ENCODE data around the gene LTBP2. TPM values are rescaled to one million over a fixed set of nuclear protein-coding genes. Genes with fewer than 3 reads are reported as not detected.

Gene LTBP2
- polyA plus RNA-seq, 10 donors: 6.2 to 17.5 (median 10.2) TPM

GRCh38 chr14:74593241-74593953 is 18.6 kb downstream of the LTBP2 start:
- no peak for DNase-seq

DNA sequence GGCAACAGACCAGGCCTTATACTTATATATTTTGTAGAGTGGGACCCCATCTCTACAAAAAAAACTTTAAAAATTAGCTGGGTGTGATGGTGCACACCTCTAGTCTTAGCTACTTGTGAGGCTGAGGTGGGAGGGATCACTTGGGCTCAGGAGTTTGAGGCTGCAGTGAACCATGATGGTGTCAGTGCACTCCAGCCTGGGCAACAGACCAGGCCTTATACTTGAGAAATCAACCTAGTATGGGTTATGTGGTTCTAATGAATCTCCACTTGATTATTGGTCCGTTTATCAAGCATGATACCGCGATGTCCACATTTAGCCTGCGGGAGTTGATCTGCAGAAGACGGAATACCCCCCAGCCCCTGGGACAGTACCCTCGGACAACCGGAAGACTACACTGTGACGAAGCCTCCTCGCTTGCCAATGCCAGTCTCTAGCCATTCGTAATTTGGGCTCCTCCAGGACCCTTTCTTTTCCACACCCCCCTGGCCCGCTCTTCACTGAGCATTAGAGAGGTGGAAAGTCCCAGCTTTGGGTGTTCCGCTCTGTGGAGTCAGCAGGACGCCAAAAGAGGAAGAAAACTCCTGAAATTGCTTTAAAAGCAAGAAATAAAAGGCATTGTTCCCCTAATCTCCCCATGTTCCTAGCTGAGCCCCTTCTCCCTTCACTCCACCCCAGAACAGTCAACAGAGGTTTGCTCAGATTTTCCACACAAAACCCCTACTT is 19.4 kb downstream of the LTBP2 start:
- no peak for DNase-seq

DNA sequence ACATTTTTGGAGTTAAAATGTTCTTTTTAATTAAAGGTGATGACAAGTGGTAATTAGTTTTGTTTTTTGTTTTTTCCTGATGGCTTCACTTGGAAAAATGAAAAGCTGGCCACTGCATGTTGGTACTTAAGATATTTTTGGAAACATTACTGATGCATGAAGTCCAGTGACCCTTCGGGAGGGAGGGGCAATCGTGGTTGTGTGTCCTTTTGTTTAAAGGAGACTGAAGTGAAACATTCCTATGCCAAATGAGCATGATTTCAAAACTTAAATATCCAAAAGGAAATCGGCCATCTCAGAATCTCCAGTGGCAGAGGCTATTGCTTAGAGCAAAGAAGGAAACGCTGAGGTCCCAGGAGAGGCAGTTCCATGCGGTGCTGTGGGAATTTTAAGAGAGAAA is 20.1 kb downstream of the LTBP2 start:
- no peak for DNase-seq

DNA sequence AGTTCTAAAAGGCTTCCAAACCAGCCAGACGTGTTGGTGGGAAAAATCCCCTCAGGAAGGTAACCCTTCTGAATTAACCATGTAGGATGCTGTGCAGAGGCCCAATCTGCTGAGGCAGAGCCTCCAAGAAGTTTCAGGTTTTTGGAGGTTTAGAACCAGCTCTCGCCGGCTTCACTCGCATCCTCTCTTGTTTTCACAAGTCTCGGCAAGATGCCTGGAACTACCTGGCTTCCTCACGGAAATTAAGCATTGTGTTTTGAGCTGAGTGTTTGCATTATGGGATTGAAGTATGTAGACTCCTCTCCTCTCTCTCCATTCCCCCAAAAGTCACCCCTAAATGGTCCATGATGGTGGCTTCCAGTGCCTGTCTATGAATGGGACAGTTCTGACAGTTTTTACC is 20.6 kb downstream of the LTBP2 start:
- no peak for DNase-seq

DNA sequence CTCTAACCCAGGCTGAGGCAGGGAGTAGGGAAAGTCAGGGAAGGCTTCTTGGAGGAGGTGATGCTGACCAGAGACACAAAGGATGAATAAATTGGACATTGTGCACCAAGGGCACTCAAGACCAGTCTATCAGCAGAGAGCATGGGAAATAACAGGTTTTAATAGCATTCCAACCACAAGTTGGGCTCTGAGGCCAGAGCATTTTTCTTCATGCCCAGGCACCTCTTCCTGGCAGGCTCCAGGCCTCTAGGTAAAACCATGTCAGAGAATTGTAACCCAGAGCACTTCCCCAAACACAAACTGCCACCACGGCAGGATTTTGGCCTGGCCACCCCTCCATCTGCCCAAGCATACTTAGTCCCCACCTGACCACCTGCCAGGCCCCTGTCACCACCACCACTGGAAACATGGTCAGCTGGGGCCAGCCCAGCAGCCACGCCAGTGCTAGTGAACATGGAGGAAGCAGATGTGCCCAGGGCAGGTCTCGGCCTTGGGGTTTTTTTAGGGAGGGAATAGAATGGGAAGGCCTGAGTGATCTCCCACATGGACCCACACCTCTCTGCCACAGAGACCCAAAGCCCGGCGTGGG is 22.7 kb downstream of the LTBP2 start:
- DNase-seq: no peak

DNA sequence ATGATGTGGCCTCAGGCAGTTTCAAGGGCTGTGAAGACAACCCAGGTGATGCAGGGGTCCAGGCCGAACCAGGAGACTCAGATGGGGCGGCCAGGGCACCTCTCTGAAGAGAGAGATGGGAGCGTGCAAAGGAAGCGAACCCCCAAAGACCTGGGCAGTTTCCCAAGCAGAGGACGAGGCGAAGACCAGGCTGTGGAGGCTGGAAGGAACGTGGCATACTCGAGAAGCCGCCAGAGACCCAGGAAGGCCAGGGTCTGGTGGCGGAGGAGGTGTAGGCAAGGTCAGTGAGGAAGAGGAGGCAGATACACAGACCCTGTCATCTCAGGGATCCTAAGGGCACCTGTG is 24.7 kb downstream of the LTBP2 start:
- DNase-seq: no peak

- DNase-seq: no peak
Measured at GRCh38 chr14:74586681-74587362, 25.2 kb downstream of the LTBP2 start.

DNA sequence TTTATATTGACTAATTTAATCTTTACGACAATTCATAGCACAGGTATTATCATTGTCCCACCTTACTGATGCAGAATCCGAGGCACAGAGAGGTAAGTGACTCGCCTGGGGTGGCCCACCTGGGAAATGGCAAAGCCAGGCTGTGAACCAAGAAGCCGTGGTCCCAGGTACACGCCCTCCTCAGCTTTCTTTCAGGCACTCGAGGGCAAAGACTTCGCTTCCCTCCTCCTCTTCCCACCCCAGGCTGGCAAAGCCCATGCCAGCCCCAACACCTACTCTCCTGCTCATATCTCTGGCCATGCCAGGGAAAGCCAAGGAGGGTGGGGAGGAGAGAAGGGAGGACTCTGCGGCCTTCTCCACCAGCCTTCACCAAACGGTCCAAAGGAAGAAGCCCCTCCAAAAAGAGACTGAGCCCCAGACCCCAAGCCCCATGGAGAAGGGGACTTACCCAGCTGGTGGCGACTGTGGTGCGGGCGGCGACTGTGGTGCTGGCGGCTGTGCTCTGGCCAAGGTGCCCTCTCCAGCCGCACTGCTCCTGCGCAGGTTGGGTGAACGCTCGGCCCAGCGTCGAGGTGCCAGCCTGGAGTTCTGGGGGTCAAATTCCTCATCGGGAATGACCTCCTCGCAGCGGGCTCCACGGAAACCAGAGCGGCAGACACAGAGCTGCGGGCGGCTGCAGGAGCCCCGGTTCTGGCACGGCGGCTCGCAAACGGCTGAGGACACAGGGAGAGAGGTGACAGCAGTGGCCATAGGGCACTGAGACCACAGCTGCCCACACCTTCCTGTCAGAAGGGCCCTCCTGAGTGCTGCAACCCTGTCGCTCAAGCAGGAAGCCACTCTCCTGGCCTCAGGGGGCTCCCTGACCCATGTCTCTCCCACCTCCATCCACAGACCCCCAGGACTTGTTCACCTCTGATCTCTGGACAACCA is 26.4 kb downstream of the LTBP2 start:
- DNase-seq: no peak

- DNase-seq: peak in 1 of 3 donors; percentile 66
Measured at GRCh38 chr14:74584951-74585350, 27.1 kb downstream of the LTBP2 start.

GRCh38 chr14:74583689-74584434 is 28.2 kb downstream of the LTBP2 start:
- DNase-seq: peak in 1 of 3 donors; percentile 61

- DNase-seq: peak in 1 of 3 donors; percentile 70
Measured at GRCh38 chr14:74582910-74583581, 29.0 kb downstream of the LTBP2 start.

- no peak for DNase-seq
Measured at GRCh38 chr14:74580275-74580672, 31.8 kb downstream of the LTBP2 start.

DNA sequence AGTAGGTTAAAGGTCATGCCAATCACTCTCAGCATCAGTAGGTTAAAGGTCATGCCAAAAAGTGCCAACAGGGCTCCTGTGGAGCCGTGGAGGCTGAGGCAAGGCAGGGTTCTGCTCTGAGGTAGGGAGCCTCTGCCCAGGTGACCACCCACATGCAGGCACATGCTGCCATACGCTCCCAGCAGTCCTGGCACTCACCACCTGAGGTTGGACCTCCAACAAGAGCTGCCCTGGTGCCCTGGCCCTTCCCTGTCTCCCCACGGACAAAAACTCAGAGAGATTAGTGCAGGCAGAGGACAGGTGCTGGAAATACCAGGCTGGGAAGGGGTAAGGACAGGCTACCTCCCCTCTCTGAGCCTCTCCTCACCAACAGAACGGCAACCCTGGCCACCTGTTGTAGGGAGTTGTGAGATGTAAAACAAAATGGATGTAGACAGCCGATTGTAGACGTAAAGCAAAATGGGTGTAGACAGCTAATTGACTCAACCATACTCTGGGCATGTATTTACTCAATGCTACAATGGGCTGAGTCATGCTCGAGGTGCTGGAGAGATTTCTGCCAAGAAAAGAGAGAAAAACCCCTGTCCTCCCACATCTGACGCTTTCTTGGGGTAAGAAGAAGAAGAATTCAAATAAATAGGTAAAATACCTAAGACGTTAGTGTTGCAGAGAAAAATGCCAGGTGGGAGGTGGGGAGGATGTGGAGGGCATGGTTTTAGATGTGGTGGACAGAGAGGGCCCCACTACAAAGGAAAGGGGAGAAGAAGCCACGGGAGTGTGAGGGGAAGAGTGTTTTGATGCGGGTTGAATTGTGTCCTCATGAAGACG is 32.4 kb downstream of the LTBP2 start:
- DNase-seq: peak in 1 of 3 donors; percentile 54

DNA sequence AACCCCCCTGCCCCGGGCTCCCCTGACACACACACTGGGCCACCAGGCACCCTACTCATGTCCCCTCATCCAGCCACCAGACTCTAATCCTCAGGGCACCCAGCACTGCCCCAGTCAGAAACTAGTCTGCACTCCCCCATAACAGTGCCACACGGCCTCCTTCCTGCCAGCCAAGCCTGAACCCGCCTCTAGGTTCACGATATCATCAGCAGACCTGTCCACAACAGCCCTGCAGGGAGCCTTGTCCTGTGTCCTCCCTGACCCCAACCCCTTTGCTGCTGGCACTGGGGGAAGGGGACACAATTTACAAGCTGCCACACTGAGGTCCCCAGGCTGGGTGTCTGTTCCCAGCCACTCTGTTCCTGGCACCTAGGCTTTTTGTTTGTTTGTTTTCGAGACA is 33.6 kb downstream of the LTBP2 start:
- DNase-seq: no peak

DNA sequence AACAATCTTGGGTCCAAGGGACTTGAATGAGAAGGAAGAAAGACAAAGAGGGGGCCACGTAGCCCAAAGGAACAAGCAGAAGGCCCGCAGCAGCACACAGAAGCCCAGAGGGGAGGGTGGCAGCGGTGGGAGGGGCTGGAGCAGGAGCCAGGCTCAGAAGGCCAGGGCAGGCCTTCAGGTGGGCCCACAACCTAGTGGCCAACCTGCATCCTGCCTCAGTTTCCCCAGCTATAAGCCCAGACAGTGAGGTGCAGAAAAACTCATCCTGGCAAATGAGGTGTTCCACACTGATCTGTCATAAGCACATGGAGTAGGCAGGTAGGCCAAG is 34.1 kb downstream of the LTBP2 start:
- no peak for DNase-seq

GRCh38 chr14:74577247-74577947 is 34.6 kb downstream of the LTBP2 start:
- no peak for DNase-seq

- DNase-seq: no peak
Measured at GRCh38 chr14:74575936-74576335, 36.1 kb downstream of the LTBP2 start.

DNA sequence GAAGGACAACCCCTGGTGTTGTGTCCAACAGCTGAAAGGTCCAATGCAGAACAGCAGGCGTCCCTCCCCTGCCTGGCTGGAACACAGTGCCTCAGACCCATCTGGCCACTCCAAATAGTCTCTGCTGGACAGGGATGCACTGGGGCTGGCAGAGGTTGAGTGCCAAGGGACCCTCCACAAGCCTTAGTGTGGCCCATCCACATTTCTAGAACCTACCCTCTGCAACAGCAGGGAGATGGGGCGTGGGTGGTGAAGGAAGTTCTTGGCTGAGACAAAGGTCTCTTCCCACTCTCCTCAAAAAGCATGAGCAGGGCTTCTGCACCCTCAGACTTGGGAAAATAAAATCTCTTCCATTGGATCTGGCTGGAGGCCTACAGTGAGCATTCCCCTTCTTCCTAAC is 36.5 kb downstream of the LTBP2 start:
- no peak for DNase-seq

DNA sequence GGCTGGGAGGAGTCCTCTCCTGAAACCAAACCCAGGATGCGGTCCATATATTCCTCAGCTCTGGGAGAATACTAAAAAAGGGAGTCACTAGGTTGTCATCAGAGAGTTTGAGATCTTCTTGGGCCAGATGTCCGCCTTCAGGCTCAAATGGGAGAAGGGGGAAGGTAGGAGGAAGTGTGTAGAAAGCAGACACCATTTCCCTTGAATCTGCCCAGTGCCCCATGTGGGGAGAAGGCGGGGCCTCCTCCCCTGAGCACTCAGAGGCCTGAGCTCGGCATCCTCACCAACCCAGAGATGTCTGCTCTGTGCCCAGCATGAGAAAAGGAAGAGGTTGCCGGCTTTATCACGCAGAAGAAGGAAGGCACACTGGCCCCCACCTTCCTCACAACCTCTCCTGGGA is 37.3 kb downstream of the LTBP2 start:
- DNase-seq: no peak

Measured in muscle of back (tissue), 11 donors.